GM18517 (cell line): ENCODE data around the gene MTAP.
A peak's percentile ranks its signal among the peaks of the same experiment; 100 is the strongest.

Experiments used
- ATAC-seq: cut with Tn5 transposase; IDR thresholded peaks from one replicate; pipeline ENCODE4 v1.9.1; 2021; ENCODE audit warnings: mild to moderate bottlenecking, moderate library complexity; ENCODE audit not compliant: unreplicated experiment

Gene MTAP

GRCh38 chr9:21841133-21841532, 38.7 kb downstream of the MTAP start:
- no peak for ATAC-seq

GRCh38 chr9:21848615-21849014, 46.2 kb downstream of the MTAP start:
- ATAC-seq: no peak

DNA sequence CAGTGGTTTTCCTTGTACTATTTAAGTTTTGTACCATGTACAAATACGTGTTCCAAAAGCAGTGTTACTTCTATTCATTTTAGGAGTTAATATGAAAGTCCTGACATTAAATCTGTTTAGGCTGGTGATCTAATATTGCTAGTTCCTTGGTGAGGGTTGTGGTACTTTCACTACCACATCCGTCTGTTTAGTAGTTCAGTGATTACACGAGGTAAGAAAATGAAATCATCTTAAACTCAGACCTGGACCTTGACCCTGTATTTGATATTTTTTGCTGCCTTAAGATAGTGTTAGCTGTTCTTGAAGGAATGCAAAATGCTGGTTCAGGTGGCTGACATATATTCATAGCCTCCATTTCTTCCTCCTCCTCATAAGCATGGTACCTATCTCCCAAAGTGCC, 50.3 kb downstream of the MTAP start:
- peak; percentile 100 for ATAC-seq

DNA sequence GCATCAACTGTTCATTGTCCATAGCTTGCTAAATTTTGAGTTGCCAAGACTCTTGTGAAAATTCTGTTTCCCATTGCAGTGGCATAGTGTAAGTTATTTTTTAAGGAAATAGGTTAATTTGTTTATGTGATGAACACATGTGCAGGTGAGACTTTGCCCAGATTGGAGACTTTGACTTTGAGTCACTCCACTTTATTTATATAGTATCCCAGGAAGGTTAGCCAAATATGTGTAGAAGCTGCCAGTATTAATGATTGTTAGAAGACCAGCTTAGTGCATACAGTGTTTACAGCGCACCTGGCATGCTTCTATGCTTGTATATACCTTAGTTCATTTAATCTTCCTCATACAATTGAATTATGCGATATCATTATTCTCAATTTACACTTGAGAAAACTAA, 51.0 kb downstream of the MTAP start:
- no peak for ATAC-seq

- no peak for ATAC-seq
Observed at GRCh38 chr9:21854119-21854518, 51.7 kb downstream of the MTAP start.

- ATAC-seq: no peak
Observed at GRCh38 chr9:21854594-21854993, 52.2 kb downstream of the MTAP start.

DNA sequence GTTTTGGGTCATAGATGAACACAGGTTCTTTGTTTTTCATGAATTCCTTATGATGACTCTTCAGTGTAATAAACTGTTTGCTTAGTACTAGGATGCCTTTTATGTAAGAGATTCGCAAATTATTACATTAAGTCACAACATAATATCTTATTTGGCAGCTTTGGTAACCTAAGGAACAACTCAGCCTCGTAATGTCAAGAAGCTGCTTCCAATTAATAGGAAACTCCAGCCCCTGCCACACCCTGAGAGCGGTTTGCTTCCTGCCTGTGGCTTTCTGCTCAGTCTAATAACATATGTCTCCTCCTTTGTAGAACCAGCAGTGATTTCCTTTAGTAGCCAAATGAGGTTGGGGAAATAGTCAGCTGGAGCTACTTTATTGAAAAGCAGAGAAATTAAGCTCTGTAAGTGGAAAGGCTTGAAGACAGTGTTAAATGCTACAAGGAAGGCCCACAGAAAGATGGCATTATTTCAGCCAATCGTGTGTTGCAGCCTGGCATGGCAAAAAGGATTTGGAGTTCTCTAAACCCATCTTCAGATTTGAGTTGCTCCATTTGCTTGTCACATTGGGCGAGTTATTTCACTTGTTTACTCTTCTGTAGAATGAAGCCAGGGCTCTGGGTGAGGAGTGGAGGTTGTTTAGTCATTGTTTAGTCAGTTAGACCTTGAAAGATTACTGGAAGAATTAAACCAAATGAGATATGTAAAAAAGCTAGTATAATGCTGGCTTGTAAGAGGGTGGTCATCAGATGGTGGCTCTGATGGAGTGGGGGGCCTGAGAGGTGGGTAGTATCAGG, 54.1 kb downstream of the MTAP start:
- no peak for ATAC-seq

DNA sequence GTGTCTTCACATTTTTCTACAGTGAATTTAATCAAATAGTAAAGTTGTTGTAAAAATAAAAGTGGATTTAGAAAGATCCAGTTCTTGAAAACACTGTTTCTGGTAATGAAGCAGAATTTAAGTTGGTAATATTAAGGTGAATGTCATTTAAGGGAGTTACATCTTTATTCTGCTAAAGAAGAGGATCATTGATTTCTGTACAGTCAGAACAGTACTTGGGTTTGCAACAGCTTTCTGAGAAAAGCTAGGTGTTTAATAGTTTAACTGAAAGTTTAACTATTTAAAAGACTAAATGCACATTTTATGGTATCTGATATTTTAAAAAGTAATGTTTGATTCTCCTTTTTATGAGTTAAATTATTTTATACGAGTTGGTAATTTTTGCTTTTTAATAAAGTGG, 60.4 kb downstream of the MTAP start:
- ATAC-seq: no peak

- no peak for ATAC-seq
Observed at GRCh38 chr9:21864505-21864904, 62.1 kb downstream of the MTAP start.

DNA sequence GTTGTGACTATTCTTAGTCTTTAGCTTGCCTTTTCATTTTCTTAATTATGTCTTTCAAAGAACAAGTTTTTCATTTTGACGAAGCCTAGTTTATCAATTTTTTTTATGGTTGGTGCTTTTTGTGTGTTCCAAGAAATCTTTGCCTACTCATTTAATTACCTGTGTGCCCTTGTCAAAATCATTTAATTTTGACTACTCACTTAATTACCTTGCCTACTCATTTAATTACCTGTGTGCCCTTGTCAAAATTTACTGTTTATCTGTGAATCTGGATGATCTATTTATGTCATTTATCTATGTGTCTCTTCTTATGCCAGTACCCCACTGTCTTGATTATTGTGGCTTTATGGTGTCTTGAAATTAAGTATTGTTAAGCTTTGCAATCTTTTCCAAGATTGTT, 63.9 kb downstream of the MTAP start:
- no peak for ATAC-seq

DNA sequence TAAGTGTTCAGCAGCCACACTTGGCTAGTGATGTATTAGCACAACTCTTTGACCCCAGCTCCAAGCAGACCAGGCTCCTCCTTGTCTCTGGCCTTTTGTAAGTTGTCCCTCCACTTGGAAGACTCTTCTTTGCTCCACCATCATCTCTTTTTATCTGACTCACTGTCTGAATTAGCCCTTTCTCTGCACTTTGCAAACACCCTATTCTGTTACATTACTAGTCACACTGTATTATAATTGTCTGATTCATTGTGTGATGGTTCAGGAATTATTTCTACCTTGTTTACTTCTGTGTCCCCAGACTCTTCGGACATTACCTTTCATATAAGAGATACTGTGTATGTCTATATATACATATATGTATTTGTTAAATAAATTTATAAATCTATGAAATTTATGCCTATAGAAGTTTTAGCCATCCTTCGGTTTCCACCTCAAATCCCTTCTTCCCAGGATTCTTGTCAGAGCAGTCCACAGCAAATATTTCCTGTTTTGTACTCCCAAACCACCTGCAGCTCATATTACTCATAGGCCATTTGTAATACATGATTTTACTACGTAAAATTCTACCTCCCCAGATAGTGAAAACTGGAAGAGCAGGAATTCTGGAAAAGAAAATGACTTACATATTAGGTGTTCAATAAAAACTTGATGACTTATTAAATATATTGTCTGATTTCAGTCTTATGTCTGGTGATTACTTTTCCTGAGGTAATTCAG, 69.0 kb downstream of the MTAP start:
- no peak for ATAC-seq

DNA sequence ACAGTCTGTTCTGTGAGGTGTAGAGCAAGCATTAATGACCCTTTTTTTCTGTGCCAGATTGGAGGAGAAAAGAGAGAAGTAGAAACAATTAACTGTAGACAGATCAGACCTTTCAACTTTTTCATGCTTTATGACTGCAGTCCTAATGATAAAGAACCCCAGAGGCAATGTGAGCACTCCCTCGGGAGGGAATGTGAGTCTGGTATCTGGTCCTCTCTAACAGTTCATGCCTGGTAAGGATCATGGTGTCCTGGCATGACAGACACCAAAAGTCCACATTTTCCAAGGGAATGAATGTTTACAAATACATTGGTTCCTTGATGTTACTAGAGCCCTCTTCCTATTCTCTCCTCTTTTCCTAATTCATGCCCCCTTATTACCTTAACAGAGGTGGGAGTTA, 70.3 kb downstream of the MTAP start:
- ATAC-seq: no peak

GRCh38 chr9:21873540-21874221, 71.2 kb downstream of the MTAP start:
- ATAC-seq: no peak

DNA sequence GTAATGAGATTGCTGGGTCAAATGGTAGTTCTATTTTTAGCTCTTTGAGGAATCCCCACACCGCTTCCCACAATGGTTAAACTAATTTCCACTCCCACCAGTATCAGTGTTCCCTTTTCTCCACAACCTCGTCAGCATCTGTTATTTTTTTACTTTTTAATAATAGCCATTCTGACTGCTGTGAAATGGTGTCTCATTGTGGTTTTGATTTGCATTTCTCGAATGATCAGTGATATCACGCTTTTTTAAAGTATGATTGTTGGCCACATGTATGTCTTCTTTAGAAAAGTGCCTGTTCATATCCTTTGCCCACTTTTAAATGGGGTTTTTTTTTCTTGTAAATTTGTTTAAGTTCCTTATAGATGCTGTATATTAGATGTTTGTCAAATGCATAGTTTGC, 73.5 kb downstream of the MTAP start:
- ATAC-seq: no peak

DNA sequence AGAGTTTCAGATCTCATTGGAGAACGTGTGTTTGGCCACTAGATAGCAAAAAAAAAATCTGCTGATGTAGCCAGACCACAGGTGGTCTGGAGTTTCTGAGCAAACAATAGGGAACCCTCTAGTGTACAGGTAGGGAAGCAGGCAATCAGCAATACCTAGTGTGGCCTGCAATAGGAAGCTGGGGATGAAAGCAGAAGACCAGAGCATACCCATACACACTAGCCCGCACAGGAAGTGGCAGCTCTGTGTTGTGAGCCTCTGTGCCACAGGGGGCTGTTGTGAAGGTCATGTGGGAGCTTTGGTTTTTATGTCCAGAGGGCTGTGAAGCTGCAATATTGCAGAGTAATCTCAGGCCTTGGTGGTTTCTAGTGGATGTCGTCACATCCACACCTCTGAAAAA, 81.2 kb downstream of the MTAP start:
- ATAC-seq: no peak

DNA sequence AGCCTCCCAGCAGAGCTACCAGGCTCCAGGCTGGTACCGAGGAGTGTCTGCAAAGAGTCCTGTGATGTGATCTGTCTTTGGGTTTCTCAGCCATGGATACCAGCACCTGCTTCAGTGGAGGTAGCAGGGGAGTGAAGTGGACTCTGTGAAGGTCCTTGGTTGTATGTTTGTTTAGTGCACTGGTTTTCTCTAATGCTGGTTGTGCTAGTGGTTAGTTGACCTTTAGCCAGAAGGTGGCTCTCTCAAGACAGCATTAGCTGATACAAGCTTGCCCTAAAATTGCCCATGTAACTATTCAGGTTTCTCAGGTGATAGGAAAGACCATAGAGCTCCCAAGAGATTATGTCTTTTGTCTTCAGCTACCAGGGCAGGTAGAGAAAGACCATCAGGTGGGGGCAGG, 87.2 kb downstream of the MTAP start:
- no peak for ATAC-seq

DNA sequence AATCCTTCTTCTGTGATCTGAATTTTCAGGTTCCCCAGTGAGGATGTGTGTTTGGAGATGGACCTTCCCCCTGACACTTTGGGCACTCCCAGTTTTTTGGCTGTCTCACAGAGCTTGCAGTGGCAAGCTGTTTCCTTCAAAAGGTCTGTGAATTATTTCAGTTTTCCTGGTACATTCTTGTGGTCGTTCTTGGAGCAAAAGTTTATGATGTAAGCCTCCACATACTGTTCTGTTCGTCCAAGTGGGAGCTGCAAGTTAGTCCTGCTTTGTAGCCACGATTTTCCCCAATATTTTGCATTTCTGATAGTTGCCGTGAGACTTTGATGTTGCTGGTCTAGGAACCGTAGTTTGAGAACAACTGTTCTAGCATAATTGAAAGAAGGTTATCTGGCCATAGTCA, 88.3 kb downstream of the MTAP start:
- ATAC-seq: no peak

GRCh38 chr9:21901546-21901945, 99.1 kb downstream of the MTAP start:
- no peak for ATAC-seq

- no peak for ATAC-seq
Observed at GRCh38 chr9:21902136-21902535, 99.7 kb downstream of the MTAP start.

GRCh38 chr9:21903380-21903965, 101.0 kb downstream of the MTAP start:
- no peak for ATAC-seq

DNA sequence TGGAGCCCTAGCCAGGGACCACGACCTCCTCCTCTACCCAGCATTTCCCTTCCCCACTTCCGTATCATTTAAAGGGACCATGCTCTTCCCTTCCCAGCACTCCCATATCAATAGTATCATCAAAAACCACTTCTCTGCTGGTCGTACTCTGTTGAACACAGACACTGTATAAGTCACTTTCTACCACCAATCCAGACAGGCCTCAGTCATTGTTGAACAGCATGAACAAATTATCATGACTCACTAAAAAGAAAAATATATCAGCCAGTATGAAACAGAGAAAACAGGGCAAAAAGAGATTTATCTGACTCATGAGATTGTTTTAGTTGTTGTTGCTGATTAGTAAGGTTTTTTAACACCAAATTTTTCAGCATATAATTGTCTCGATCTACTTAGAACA, 101.9 kb downstream of the MTAP start:
- no peak for ATAC-seq

DNA sequence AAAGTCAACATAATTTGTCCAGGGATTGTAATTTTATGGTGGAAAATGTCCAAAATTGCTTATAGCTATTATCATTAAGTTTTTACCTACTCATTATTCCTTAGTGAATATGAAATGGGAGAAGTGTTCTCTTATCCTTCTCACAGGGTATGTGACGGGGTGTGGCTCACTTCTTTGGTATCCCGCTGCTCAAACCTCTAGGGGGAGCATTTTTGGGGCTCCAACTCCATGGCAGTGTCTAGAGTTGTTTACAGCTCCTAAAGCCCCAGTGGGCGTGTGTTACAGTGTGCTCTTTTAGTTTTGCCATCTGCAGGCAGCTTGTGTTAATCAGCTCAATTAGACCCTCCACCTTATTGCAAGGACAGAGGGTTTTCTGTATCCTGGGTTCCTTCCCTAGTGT, 102.3 kb downstream of the MTAP start:
- no peak for ATAC-seq
